HL-60/S4 treated with phorbol 12-myristate 13-acetate at 8.2 ng/mL for 4 days and 3 days (cell line): ENCODE data around the gene BMPR1B.

Experiments
- in situ Hi-C: fragments of 300-500 bp; cut with MboI; formaldehyde crosslinking; loops from 2 replicates; pipeline ENCODE4 v1.15.0; 2022; ENCODE audit warnings: low sequenced_read_pairs

Gene BMPR1B

DNA sequence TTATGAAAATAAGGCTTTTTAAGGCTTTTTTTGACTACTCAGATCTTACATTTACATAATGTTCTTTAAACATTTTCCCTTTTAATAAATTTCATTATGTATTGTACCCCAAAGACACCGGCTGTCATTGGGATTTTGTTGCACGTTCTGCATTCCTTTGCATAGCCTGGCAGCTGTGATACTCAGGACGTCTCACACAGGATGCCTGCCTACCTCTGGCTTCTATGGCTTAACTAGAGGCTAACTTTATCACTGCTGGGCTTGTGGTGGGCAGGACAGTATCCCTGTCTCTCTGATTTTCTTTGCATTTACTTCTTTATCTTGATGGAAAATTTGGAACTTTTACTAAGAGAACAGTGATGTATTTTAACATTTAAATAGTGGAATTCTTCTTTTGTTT, 147.8 kb downstream of the BMPR1B start:
- in situ Hi-C loops: no loop called here

DNA sequence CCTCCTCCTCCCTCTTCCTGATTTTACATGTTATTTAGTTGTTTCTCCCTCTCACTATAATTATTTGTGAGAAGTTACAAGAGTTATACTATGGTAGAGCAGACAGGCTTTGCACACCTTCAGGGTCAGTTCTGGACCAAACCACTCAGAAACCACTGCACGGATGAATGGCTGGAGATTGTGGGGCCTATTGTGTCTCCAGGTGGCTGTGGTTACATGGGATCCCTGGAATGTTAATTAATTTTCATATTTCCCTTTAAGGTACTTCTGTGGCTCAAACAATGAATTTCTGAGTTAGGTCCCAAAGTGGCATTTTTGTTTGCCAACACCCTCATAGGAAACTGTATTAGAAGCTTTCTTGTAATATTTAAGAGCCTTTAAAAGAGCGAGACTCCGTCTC, 151.9 kb downstream of the BMPR1B start:
- in situ Hi-C loops: no loop called here

DNA sequence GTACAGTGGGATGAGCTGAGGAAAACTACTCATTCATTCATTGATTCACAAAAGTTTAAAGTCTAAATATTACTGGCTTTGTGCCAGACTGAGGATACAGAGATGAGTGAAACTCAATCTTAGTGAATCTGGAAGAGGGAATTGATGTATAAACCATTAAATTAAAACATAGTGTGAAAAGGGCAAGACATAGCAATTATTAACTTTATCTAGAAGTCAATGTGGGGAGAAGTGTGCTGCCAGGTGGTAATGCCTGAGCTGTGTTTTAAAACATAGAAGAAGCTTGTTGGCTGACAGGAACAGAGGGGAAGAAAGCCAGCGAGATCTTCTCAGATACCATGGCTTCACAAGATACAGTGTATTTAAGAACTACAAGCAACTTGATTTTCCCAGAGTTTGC, 153.4 kb downstream of the BMPR1B start:
- in situ Hi-C loops: no loop called here

DNA sequence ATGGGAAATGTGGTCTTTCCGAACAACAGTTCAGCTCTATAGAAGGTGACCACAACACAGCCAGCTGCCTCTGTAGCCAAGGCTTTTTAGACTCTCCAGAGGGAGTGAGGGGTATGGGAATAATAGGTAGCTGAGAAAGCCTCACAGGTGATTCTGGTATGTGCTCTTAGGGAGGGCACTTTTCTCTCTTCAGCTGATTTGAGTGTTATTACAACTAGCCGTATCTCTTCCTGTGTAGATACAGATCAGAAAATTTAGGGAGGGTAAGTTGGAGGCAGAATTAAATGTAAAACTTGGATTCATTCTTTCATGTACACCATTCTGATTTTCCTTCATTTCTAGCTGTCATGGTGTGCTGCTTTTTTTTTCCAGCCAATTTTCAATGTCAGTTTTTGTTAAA, 154.9 kb downstream of the BMPR1B start:
- in situ Hi-C loops: no loop called here

DNA sequence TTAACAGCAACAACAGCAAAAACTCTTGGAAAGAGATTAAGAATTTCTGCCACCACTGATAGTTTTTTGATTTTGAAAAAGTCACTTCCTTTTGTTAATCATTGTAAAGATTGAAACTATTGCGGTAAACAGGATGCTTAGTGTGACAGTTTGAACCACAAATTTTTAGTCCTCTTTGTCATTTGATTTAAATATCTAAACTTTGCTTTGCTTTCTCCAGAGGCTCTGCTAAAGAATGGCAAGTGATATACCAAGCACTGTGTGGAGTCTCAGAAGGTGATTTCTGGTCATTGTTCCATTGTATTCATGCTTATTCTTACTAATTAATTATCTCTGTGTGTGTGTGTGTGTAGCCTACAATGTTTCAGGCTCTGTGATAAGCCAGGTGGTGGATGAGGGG, 155.6 kb downstream of the BMPR1B start:
- in situ Hi-C loops: no loop called here

DNA sequence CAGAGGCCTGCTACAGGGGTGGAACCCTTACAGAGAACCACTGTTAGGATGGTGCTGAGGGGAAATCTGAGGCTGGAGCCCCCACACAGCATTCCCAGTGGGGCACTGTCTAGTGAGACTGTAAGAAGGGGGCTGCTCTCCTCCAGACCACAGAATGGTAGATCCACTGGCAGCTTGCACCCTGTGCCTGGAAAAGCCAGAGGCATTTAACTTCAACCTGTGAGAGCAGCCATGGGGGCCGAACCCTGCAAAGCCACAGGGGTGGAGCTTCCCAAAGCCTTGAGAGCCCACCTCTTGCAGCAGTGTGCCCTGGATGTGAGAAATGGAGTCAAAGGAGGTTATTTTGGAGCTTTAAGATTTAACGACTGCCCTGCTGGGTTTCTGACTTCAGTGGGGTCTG, 159.4 kb downstream of the BMPR1B start:
- in situ Hi-C loops: no loop called here

DNA sequence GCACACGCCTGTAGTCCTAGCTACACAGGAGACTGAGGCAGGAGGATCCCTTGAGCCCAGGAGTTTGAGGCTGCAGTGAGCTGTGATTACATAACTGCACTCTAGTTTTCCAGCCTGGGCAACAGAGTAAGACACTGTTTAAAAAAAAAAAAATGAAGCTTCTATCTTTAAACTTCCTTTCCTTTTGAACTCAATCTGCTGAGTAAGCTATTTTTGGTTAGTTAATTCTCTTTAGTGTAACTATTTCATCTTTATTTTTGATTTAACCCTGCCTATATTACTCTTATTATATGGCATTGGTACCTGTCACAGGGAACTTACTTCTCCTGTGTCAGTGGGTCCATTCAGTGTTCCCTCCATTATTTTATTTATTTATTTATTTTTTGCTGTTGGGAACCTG, 160.8 kb downstream of the BMPR1B start:
- in situ Hi-C loops: no loop called here

DNA sequence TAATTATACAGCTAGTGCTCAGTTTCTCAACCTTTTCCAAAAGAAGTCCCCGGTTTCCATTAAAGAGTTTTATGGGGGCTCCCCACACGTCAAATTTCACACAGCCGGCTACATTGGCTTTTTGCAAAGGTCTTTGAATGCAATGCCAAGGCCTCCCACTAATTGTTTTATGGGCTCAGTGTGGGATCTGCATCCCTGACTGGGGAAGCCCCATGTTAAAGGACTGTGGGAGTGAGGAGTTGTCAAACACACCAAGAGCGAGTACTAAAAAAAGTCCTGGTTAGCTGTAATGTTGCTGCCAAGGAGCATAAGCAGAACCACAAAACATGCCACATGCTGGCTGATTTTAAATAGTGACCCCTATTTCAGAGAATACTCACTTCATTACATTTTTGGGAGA, 162.6 kb downstream of the BMPR1B start:
- in situ Hi-C loops: no loop called here

DNA sequence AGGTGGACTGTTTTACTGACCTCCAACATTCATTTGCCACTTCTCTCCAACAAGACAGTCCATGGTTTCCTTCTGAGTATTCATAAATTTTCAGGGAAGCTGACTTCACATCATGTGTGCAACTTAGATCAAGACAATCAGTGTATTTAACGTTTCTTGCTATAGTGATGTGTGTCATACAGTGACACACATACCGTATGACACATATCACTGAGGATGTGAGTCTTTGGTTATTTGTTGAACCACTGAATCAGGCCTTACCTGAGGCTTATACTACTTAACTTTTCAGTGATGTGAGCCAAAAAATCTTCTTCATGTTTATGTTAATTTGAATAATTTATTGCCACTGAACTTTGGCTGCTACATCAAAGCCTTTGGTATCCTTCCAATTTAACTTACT, 166.8 kb downstream of the BMPR1B start:
- in situ Hi-C loops: no loop called here

DNA sequence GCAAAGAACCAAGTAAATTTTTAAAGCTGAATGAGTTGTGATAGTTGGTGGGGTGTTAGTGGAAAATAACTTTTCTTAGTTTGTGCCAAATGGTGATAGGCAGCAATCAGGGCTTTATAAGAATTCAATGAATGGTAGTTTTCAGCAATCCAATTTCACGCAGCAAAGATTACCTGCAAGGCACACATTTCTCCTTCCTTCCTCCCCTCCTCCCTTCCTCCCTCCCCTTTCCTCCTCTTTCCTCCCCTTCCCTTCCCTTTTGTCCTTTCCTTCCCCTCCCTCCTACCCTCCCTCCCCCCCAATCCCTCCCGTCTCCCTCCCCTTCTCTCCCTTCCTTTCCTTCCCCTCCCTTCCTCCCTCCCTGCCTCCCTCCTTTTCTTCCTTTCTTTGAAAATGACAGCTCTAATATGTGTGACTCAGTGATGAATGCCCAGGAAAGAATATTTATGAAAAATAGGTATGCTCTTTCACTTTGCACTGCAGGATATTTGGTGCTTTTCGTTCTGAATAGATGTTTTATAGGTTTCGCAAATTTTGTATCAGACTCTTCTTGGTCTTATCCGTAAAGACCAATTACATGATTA, 168.1 kb downstream of the BMPR1B start:
- in situ Hi-C loops: no loop called here

DNA sequence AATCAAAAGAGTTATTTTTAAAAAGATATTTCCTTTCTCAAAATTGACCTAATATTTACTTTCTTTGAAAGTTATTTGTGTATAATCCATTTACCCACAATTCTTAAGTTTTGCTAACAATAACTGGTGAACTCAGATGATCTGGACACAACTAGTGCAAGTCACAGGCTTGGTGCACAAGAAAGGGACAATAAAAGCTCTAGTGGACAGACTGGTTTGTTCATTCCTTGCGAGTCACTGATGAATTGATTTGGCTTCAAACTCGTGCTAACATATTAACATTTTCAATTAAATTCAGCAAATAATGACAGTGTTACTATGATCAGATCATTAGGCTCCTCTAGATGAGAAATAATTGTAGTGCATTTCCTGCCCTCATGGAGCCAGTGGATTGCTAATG, 169.2 kb downstream of the BMPR1B start:
- in situ Hi-C loops: no loop called here

DNA sequence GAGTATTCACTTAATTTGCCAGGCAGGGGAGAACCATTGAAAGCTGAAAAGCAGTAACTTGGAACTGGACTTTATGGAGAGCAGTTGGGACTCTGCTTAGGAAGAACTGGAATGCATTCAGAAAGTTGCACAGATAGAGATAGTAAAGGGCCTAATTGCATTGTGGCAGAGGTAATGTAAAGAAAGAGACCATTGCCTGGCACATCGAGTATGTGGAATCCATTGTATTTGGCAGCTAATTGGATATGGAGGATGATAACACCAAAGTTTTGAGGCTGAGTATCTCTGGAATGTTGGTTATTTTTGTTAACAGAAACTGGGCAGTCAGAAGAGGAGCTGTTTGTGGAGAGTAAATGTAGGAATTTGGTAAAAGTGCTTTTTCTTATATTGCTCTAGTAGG, 169.9 kb downstream of the BMPR1B start:
- in situ Hi-C loops: no loop called here

DNA sequence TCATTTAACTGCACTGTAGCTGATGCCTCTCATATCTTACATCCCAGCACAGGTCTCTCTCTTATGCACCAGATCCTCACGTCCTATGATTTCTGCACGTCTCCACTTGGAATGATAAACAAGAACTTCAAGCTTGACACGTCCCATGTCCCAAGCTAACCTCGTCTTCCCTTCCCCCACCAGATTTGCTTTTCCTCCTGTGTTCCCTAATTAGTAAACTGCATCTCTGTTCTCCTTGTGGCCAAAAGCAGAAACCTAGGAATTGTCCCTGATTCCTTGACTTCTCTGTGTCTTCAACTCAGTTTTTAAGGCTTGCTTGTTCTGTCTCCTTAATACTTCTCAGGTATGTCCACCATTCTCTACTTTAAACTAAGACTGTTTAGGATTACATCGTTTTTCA, 171.9 kb downstream of the BMPR1B start:
- in situ Hi-C loops: no loop called here

DNA sequence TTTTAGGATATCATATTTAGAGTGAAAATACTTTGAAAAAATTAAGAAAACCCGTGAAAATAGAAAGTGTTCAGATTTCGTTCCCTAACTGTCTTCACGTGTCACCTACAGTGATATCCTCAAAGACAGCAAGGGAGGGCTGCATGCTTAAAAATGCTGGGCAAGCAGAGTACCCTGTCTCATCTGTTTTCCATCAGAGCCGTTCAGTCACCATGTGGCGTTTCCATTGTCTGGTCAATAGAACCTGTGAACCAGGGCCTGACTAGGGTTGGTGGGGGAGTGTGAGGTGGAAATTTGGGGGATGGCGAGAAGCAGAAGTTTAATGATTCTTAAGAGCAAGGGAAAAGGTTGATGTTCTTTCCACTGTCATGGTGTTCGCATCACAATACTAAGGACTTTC, 173.9 kb downstream of the BMPR1B start:
- in situ Hi-C loops: no loop called here

DNA sequence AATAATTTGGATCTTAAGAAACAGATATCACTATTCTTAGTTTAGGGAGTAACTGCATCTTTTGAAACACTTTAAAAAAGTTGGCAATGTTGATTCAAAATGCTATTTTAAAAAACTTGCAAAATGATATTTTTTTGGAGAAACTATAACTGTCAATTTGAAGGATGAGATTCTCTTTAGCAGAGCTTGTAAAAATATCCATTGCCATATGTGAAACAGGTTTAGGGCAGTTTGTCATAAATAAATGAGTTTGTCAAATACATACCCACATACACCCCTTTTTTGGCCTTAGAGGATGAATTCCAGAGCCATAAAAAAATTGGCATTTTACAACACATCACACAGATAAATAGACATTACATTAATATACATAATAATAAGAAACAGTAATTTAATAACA, 174.6 kb downstream of the BMPR1B start:
- in situ Hi-C loops: no loop called here

DNA sequence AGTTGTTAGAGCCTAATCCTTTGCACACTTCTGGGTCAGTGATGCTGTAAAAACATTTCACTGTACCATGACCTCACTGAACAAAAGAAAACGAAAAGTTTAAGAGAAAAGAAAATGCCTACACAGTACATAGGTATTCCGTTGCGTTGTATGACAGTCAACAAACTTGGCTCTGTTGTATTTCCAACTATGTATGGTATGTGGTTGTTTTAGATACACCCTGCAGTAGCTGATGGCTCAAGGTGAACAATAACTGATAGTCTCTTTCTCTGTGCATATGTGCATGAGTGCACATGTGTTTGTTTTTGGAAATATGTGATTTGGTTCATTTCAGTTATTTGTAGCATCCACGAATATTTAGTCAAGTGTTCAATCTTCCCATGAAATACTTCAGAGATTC, 176.0 kb downstream of the BMPR1B start:
- in situ Hi-C loops: no loop called here

DNA sequence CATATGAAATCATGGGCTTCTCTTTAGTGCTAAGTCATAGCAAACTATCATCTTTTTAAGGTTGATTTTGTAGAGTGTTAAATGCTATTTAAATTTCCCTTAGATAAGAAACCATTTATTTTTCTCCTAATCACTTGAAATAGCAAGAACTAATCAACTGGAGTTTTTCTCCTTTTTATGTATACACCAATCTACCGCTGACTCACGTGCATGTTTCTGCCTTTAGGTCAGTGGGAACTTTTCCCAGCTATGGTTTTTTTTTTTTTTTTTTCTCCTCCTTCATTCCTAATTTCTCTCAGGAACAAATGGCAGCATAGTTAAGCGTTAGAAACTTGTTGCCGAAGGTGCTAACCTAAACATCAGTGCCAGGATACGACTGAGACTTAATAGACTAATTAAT, 176.4 kb downstream of the BMPR1B start:
- in situ Hi-C loops: no loop called here

DNA sequence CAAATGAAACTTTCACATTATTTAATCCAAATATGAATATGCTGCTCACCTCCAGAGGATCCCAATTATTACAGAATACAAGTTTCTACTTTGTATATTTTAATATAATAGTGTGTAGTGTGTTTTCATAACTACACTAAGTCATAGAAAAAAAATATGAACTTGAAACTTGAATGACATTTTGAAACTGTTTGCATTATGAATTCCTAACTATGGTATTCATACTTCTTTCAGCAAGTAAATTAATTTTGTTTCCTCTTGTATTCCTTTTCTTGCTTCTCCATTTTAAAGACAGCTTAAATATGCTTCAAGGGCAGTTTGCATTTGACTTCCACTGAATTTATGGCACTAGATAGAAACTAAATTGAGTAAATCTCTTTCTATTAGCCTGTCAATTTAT, 177.1 kb downstream of the BMPR1B start:
- in situ Hi-C loops: no loop called here

DNA sequence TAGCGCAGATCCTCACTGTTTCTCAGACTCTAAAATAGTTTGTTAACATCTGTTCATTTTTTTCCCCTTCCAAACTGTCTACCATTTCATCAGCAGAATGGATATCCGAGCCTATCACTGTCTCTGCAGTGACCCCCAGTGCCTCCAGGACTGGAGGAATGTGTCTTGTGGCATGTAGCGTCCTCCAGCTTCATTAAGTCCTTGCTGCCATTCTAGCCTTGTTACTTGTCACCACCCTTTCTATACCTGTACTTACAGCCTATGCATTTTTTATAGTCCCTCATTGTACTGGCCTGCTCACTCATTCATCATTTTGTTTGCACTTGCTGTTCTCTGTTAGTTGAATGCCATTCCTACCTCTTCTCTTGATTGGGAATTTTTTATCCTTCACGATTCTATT, 179.1 kb downstream of the BMPR1B start:
- in situ Hi-C loops: no loop called here

DNA sequence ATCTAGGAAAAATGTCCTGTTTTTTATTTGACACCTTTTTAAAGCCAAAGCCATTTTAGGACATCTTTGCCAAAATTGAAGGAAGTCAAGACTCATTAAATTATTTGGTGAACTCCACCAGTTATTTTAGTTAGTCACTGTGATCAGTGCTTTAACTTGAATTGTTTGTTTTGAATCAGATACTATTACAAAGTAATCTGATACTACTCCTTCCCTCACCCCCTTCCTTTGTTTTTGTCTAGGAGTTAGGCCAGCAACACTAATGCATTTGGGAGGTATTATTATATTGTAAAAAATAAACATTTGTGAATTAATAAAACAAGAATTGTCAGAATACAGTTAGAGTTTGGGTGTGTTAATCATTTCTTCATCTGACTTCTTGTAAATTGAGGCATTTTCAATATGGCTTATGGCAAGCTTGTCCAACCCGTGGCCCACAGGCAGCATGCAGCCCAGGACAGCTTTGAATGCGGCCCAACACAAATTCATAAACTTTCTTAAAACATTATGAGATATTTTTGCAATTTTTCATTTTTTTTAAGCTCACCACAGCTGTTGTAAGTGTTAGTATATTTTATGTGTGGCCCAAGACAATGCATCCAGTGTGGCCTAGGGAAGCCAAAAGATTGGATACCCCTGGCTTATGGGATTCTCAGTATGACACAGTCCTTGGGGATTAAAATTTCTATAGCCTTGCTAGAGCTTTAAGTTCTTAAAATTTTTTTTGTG, 182.2 kb downstream of the BMPR1B start:
- in situ Hi-C loops: no loop called here

DNA sequence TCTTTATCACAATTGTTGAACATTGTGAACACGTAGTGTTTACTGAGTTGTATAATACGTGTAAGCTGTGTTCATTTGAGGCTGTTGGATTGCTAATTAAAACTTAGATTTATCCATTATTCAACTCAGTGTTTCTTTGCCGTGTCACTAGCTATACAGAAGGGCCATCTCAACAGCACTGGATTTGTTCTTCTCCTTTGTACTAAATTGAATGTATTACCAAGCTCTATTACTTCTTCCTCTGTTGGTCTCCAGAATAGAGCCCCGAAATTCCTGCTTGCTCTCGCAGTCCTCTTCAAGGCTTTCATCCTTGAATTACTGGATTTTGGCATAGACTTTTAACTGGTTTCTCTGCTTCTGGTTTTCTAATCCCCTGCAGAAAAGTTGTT, 182.8 kb downstream of the BMPR1B start:
- in situ Hi-C loops: no loop called here

DNA sequence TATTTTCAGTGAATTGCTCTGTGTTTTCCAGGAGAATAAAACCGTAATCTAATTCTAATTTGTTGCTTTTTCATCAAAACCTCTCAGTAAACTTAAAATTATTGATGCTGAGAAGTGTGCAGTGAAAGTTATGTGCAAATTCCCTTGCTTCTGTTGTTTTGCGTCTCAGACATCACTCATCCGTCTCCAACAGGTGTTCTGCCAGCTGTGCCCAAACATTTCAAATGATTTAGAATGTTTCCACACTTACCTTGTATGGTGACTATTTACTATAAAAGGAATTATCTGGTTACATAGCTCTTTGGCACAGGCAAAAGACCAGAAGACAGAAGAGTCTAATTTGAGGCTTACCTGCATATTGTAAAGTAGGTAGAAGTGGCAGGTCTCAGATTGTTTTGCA, 184.0 kb downstream of the BMPR1B start:
- in situ Hi-C loops: no loop called here

DNA sequence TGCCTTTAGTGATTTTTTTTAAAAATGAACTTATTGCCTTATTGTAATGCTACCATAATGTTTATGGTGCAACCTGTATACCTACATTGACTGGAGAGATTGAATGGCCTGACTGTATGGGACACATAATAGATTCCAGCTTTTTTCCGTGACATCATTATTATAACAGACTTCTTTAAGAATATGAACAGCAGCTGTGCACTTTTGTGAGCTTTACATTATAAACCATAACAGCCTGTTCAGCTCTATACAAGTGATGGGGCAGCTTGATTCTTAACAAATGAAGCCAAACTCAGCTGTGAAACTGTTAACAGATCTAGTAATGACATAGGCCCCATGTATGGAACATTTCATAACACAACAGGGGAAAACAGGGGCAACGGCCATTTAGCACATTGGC, 187.0 kb downstream of the BMPR1B start:
- in situ Hi-C loops: no loop called here
